ENCODE measurements around the gene PIGH.

GRCh38 chr14:67646131-67646530 is 46.1 kb upstream of the PIGH start:
- TF ChIP-seq CTCF (IDR thresholded peaks at IDR 0.05; ENCODE audit: insufficient read depth, low read depth, low read length) = no peak
- no peak for TF ChIP-seq EZH2 (IDR thresholded peaks at IDR 0.05; ENCODE audit: insufficient read depth, low read length)
